HG03457 (cell line): ENCODE data around the gene PCYT1A.
"Not testable (repeated sequence)": the region's sequence is repeated elsewhere in the genome, so short reads cannot be mapped to it uniquely, and the experiment has no call there.

Source experiments
- ATAC-seq: cut with Tn5 transposase; IDR thresholded peaks from one replicate; pipeline ENCODE4 v1.9.1; 2021; ENCODE audit warnings: moderate number of reproducible peaks; ENCODE audit not compliant: unreplicated experiment

The PCYT1A gene

DNA sequence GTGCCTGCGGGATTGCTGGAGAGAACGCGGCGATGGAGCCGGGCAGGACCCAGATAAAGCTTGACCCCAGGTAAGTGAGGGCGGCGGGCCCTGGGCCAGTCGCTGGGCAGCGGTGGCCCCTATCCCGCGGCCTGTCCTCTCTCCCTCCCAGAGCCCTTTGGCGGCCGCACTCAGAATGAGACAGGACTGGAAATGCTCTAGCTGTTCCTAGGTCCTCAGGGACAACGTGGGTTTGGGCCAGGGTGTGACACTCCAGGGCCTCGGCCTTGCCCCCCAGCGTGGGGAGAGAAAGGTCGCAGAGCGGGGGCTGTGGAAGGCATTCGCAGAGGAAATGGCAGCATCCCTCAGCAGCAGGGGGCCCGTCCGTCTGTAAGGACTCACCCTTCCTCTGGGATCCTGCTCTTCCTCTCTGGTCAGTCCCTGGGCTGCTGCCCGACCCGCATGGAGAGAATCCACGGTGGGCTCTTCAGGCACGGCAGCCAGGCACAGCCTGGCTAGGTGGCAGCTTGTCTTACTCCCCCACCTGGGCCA lies 70.8 kb downstream of the PCYT1A start:
- no peak for ATAC-seq

DNA sequence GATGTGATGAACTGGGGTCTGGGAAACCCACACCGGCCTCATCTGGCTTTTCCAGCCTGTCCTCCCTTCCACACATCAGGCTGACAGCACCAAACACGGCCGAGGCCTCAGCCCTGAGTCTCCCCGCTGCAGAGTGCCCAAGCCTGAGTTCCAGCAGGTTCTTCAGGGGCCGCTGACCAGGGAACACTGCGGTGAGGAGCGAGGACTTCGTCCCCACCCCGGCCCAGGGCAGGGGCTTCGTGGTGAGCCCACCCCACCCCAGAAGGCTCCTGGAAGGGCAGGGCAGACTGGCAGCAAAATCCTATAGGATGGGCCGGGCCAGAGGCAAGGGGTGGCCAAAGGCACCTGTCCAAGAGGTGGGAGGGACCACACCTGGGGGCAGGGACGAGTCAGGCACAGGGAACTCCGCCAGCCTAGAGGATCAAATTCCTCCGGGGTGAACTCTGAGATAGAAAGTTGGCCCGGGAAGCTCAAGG lies 71.4 kb downstream of the PCYT1A start, which contains the start of gene SLC51A:
Gene SLC51A (plus strand): TSS at position 446 of the 476 bp plus-strand sequence. CDS start 179 bp downstream, outside the sequence.
- ATAC-seq, result no peak

DNA sequence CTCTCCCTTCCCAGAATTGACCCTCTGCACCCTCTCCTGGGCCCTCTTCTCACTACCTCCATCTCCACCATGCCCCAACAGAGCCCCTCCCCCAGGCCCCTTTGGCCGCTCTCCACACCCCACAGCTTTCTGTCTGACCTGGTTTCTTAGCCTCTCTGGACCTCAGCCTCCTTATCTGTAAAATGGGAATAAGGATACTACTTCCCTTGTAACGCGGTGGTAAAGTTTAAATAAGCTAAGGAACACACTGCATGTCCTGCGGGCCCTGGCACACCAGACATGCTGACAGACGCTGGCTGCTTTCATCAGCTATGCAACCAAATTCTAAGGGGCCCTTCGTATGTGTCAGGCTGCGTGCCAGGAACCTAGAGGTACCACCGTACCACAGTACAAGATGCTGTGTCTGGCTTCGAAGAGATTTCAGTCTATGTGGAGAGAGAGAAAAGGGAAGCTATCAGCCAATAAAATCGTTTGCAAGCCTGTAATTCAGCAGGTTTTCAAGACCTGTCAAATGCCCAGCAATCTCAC lies 72.0 kb downstream of the PCYT1A start:
- ATAC-seq, result no peak

DNA sequence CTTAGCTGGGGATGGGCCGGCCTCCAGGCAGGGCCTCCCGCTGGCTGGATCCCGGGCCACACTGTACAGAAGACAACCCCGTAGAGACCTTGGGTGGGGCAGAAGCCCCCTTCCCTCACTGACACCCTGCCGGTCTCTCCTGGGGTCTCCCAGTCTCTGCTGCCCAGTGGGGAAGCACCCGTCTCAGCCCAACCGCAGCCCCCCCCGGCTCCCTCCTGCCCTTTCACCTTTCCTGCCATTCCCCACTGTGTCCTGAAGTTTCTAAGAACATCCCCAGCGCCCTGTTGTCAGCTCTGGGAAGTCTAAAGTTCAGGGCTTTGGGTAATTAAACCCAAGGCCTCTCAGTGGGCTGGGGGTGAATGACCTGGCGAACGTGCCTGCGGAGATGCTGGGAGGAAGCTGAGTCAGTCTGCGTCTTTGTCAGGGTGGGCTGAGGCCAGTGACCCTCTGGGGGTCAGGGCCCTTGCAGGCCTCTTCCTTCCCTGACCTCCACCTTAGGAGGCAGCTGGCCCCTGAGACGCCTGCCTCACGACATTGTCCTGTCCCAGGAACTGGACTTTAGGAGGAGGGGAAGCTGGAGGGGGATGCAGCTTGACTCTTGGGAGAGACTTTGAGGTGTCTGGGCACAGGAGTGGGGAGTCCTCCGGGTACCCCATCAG lies 72.6 kb downstream of the PCYT1A start:
- ATAC-seq, result no peak

DNA sequence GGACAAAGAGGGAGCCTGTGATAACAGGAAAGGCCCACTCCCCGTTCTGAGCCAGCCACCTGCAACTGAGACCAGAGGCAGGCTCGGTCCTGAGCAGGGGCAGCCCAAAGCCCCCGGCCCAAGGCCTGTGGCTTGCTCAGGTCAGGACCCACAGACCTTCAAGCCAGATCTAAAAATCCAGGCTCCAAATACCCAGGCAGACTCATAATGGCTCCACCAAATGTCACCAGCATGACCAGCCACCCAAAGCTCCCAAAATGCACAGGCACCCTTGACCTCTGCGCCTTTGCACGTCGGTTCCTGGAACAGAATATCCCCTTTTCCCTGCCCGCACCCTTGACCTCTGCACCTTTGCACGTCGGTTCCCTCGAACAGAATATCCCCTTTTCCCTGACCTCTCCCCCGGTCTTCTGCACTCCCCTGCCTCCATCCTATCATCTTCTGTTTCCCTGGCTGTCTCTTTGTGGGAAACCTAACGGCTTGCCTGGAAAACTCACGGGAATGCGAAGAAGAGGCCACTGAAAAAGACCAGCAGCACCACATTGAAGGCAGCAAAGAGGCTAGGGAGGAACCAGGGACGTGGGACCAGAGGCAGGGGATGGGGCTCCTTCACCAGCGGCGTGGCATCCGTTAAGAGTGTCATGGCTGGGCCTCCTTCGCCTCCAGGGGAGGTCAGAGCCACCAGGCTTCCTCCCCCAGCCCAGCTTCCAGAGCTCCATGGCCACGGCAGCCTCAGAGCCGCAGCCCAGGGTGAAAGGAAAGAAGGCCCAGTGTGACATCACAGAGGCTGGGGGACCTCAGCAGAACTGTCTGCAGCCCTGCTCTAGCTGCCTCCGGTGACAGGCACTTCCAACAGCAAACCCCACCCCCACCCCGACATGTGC lies 76.6 kb downstream of the PCYT1A start, which contains the start of gene ZDHHC19:
Gene ZDHHC19 (minus strand): TSS at position 728 of the 884 bp plus-strand sequence. CDS start 85 bp downstream, at position 643.
- no peak for ATAC-seq

DNA sequence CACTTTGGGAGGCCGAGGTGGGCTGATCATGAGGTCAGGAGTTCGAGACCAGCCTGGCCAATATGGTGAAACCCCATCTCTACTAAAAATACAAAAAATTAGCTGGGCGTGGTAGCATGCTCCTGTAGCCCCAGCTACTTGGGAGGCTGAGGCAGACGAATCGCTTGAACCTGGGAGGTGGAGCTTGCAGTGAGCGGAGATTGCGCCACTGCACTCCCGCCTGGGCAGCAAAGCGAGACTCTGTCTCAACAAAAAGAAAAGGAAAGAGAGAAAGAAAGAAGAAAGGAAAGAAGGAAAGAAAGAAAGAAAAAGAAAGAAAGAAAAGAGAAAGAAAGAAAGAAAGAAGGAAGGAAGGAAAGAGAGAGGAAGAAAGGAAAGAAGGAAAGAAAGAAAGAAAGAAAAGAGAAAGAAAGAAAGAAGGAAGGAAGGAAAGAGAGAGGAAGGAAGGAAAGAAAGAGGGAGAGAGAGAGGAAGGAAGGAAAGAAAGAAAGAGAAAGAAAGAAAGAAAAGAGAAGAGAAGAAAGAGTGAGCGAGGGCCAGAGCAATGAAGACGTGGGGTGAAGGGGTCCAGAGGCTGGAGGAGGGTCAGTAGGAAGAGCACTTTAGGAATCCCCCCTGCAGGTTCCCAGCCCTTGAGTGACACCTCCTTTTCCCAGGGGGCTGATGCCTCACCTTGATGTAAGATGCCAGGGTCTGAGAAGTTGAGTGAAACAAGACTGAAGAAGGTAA lies 77.4 kb downstream of the PCYT1A start:
- not testable (repeated sequence) for ATAC-seq

DNA sequence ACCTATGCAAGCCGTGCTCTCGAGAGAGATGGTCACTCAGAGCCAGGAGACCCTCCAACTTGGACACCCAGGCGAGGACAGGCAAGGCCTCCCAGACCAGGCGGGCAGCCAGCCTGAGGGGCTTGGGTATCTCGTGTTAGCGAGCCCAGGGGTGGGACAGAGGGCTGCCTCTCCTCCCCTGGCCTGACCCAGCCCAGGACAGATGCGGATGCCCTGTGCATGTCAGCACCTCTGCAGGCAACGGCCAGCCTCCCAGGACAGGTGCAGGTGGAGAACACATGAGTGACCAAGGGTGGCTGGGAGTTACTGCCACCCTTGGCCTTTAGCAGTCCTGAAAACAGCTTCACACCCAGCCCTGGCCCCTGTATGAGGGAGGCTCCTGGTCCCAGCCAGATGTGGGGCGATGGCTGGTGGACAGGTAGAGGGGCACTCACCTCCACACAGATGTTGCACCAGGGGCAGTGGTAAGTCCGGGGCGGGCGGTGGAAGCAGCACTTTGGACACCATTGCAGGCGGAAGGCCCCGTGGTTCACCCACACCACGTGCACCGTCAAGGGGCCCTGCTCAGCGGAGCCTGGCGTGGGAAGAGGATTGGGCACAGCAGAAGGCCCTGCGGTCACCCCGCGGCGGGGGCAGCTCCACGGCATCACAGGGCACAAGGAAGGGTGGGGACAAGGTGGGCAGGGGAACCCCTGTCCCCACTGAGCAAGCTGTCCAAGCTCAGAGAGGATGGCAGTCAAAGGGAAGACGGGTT lies 78.4 kb downstream of the PCYT1A start:
- no peak for ATAC-seq

DNA sequence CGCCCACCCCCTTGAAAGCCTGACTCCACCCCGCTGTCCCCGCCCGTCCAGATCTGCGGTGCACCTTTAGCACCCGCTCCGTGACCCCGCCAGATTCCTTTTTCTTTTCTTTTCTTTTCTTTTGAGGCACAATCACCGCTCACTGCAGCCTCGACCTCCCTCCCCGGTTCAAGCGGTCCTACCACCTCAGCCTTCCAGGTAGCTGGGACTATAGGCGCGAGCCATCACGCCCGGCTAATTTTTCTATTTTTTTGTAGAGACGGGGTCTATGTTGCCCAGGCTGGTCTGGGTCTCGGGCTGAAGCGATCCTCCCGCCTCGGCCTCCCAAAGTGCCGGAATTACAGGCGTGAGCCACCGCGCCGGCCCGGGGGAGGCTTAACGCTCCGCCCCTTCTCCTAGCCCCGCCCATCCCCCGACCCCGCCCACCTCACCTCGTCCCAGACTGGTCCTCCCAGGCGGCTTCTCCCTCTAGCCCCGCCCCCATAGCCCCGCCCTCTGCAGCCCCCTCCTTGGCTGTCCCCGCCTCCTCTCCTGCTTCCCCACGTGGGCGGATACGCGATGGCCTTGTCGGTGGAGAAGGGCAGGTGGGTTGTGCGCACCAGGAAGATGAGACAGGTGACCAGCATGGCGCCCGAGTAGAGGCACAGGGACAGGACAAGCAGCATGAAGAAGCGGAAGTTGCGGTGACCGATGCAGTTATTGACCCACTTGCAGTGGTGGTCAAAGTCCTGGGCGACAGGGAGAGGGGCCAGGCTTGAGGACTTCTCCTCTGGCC lies 79.5 kb downstream of the PCYT1A start:
- ATAC-seq, result no peak

DNA sequence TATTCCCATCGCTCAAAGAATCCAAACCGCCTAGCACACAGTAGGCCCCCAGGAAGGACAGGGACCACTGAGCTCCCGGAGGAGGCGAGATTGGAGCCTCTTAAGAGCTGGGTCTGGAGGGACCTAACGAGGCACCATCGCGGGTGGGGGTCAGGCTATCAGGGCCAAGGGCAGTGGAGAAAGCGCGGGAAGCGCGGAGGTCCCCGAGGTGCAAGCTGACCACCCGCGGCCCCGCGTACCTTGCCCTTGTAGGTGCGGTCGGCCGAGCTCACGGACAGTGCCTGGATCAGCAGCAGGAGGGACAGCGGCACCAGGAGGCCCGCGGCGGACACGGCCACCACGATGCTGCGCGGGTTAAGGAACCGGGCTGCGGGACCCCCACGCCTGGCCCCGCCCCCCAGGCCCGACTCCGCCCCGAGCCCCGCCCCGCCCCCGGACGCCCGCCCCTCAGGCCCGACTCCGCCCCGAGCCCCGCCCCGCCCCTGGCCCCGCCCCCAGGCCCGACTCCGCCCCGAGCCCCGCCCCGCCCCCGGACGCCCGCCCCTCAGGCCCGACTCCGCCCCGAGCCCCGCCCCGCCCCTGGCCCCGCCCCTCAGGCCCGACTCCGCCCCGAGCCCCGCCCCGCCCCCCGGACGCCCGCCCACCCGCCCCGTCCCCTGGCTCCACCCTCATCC lies 80.2 kb downstream of the PCYT1A start:
- no peak for ATAC-seq

DNA sequence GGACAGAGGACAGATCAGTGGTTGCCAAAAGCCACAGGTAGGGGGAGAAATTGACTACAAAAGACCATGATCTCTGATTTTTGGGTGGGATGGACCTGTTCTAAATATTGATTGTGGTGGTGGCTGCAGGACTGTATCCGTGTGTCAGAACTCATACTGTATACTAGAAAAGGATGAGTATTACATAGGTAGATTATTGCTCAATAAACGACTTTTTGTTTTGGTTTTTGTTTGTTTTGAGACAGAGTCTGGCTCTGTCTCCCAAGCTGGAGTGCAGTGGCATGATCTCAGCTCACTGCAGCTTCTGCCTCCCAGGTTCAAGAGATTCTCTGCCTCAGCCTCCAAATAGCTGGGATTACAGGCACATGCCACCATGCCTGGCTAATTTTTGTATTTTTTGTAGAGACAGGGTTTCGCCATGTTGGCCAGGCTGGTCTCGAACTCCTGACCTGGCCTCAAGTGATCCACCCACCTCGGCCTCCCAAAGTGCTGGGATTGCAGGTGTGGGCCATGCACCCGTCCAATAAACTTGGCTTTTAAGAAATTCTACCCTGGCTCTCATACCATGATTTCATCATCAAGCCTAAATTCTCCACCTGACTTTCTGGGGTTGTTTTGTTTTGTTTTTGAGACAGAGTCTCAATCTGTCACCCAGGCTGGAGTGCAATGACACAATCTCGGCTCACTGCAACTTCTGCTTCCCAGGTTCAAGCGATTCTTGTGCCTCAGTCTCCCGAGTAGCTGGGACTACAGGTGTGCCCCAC lies 81.9 kb downstream of the PCYT1A start:
- ATAC-seq, result not testable (repeated sequence)

DNA sequence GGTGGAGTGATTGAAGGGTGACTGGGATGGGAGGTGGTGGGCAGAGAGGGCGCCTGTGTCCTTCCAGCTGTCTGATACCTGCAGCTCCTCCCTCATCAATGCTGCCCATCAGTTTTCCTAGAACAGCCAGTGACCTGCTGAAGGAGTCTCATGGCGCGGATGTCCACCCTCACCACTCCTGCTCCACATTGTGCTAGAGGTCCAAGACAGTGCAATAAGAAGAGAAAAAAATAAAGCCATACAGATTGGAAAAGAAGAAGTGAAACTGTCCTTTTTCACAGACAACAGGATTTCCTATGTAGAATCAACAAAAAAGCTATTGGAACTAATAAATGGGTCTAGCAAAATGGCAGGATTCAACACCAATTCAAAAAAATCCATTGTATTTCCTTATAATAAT lies 83.7 kb downstream of the PCYT1A start:
- no peak for ATAC-seq

DNA sequence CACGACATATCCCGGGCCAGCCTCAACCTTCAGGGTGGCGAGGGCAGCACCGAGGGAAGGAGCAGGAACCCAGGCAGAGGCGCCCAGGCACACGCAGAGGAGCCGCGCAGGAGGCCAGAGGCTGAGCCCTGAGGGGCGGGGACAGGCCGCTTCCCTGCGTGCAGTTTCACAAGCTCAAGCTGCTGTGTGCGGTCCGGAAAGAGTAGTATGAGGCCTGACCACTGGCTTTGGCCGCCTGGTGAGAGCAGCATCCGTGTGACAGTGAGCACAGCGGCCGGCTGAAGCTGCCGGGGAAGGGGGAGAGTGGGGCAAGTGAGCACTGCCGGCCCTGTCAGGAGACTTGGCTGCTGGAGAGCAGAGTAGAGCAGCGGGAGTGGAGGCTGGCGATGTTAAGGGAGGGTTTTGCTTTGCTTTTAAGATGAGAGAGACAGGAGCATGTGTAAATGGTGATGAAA lies 85.0 kb downstream of the PCYT1A start:
- ATAC-seq, result no peak

DNA sequence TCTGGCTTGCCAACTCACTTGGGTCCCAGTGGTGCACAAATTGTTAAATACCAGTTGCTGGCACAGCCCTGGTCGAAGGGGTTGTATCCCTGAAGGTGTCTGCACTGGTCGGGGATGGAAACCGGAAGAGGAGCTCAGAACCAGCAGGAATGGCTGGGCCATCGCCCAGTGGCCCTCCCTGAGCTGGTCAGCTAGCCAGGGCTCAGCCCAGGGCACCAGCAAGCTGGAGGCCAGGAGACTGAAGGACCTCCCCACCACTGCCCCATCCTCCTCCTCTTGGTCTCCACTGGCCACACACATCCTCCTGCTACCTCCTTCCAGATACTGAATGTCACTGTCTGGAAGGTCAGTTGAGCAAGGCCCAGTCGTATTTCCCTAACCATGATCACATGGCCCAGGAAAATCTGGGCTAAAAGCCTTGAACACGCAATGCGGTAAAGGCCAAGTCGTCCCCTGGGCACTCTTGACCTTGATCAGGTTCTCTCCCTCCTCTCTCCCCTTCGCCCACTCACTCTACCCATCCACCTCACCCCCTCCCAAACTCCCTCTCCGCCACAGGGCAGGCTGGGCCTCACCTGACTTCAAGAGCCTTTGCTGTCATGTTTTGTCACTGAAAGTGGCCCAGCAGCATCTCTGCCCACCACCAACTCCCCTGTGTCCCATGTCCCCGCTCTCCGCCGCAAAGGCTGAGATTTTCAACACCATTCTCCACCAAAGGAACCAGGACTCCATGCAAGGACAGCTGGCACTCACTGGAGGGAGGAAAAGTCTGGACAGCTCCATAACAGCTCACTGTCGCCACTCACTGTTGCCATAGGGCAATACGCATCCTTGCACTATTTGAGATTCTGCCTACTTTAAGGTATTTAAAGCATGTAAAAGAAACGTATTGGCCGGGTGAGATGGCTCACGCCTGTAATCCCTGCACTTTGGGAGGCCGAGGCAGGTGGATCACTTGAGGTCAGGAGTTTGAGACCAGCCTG lies 88.5 kb downstream of the PCYT1A start:
- ATAC-seq, result no peak

DNA sequence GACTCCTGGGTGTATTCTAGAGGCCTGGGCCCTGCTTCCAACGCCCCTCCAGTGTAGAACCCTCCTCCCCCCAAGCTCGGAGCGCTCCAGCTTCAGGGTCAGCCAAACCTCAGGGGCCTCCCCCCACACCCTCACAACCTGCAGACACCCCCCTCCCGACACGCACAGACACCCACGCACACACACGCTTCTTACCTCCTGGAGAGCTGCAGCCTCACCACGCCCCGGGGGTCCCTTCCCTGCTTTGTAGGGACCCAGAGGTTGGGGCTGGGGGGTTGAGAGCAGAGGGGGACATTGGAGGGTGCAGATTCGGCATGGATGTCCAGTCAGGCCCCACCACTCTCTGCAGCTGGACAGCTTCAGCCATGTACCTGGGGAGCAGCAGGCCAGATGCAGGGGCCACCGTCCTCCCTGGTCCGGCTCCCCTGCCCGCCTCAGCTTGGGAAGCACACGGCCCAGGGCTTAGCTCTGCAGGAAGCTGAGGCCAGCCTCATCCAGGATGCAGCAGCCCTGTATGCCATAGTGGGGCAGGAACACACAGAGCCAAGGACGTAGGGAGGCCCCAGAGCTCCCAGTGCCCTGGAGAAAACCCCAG lies 89.3 kb downstream of the PCYT1A start:
- ATAC-seq, result no peak

DNA sequence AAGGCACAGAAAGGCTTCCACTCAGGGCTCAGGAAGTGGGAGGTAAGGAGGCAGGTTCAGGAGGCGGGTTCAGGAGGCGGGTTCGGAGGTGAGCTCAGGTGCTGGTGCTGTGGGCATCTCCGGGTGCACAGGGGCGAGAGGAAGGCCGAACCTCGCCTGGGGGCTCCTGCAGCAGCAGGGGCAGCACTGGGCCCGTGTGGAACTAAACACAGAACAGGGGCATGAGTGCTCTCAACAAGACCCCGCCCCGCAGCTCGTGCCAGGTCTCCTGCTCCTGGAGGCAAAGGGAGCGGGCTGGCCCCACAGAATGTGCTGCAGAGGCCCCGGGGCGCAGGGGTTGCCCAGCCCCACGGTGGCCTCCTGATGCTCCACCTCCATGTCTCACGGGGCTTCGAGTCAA lies 90.0 kb downstream of the PCYT1A start:
- ATAC-seq, result no peak

DNA sequence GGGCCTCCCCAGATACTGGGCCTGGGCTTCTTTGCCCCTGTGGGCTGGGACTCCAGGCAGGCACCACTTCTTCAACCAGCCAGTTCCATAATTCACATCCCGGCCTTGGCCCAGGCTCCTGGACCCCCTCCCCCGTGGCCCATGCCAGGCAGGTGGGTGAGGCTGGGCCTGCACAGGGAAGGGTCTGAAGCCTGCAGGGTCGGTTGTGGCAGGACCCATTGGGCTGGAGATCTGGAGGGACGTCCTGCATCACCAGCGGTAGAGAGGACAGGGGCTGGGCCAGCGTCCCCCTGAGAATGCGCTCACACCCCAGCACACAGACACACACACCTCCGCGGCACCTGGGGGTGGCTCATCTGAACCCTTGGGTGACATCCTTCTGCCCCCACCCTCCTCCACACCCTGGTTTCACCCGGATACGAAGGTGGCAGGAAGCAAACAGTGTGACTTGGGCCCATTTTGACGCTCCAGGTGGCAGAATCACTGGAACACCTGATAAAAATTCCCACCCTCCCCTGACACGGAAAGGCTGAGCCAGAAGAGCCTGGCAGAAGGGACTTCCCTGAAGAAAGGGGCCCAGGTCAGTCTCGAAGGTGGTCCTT lies 91.8 kb downstream of the PCYT1A start:
- no peak for ATAC-seq
